Ishikawa (cell line): ENCODE results near the gene SUGP1.

ENCODE experiments used
- EP300 ChIP-seq: IDR thresholded peaks from 2 replicates; pipeline ENCODE4 v1.6.1; 2012; ENCODE audit warnings: borderline replicate concordance
- MAX ChIP-seq: IDR thresholded peaks from 2 replicates; pipeline ENCODE4 v1.6.1; 2012
- TCF12 ChIP-seq: IDR thresholded peaks from 2 replicates; pipeline ENCODE4 v1.6.1; 2012; ENCODE audit warnings: low read depth

- TF ChIP-seq TCF12 (no peak), MAX (no peak), EP300 (no peak)
These were observed 14.1 kb downstream of the SUGP1 start for GRCh38 chr19:19306191-19306590.
